Measurements from ENCODE around the gene PDZRN4. TPM values are rescaled to one million over a fixed set of nuclear protein-coding genes. Genes with fewer than 3 reads are reported as not detected.

Gene PDZRN4
- total and polyA plus RNA-seq, 2 of the 4 experiments (the other 2 are of a cell fraction) = not detected

DNA sequence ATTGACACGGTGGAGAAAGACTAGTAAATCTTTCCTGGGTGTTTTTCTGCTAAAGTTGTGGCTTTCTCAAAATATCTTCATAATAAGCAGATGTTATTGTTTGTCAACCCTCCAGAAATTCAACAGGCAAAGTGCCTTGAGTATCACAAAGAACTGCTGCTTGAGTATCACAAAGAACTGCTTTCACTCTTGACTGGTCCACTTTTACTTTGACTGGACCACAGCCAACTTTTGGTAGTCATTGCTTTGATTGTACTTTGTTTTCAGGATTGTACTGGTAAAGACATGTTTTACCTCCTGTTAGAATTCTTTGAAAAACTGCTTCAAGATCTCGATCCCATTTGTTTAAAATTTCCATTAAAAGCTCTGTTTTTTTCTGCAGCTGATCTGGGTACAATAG lies 62.6 kb downstream of the PDZRN4 start:
- Histone ChIP-seq H3K23ac (ENCODE audit: low read depth, low read length) (no peak overlapping the region), H3K14ac (replicated peaks; ENCODE audit: low read depth, low read length) (no peak overlapping the region), H2BK15ac (ENCODE audit: low read depth, low read length) (no peak overlapping the region), H2AFZ (replicated peaks; ENCODE audit: low read length, poor library complexity) (no peak overlapping the region), H3K4ac (ENCODE audit: low read depth, low read length) (no peak overlapping the region), H2BK120ac (ENCODE audit: low read depth, low read length) (no peak overlapping the region), H3K18ac (ENCODE audit: low read depth, low read length) (no peak overlapping the region), H3K9me1 (ENCODE audit: insufficient read depth, low read length) (no peaks in the 10 kb centered on the region), H3K36me3 (ENCODE audit: control insufficient read depth, insufficient read depth, low read length) (no peaks in the 10 kb centered on the region), H4K91ac (ENCODE audit: insufficient read depth, low read depth, low read length) (no peak overlapping the region), H3K27me3 (ENCODE audit: control insufficient read depth, insufficient read depth, low read length) (no peaks in the 10 kb centered on the region), H4K5ac (ENCODE audit: low read depth, low read length) (no peak overlapping the region), H4K8ac (ENCODE audit: low read depth in 2 of 2, low read length in 2 of 2) (no peak overlapping the region), H2BK20ac (ENCODE audit: low read depth, low read length) (no peak overlapping the region), H2BK5ac (ENCODE audit: low read depth, low read length, poor library complexity, severe bottlenecking) (no peak overlapping the region), H3K79me1 (ENCODE audit: low read depth in 1 of 2, low read length in 2 of 2) (no peaks in the 10 kb centered on the region), H3K4me1 (ENCODE audit: control insufficient read depth, insufficient read depth, low read length) (no peaks in the 10 kb centered on the region), H3K9me3 (ENCODE audit: control insufficient read depth, insufficient read depth, low read length) (no peaks in the 10 kb centered on the region), H3K4me3 (ENCODE audit: insufficient read depth, low read depth, low read length) (no peak overlapping the region), H3K9ac (ENCODE audit: low read depth, low read length) (no peak overlapping the region), H3K27ac (ENCODE audit: insufficient read depth, low read length) (no peak overlapping the region), H4K20me1 (ENCODE audit: insufficient read depth, low read length) (no peaks in the 10 kb centered on the region), H3K56ac (ENCODE audit: extremely low read depth, insufficient read depth, low read length) (no peak overlapping the region), H2AK9ac (replicated peaks; ENCODE audit: low read depth, low read length, poor library complexity) (no peak overlapping the region), H3K4me2 (ENCODE audit: low read depth, low read length) (no peak overlapping the region), H2AK5ac (ENCODE audit: low read depth, low read length) (no peak overlapping the region)
- no TSS peak for BruUV-seq (replicated peaks)
- WGBS, 2 experiments (ENCODE audit: extremely low coverage in 2 of 2, insufficient read length in 1 of 2) = no CpG with 5 or more reads among the region's 2 CpGs
- ATAC-seq (ENCODE audit: low read depth) (no peak), DNase-seq (no peak)
- POLR2A ChIA-PET (ENCODE audit: unreplicated experiment) = no interaction called here
- no peak for TF ChIP-seq RCOR1 (IDR thresholded peaks at IDR 0.05; ENCODE audit: insufficient replicate concordance, low read length)
- TF ChIP-seq RAD21 (IDR thresholded peaks at IDR 0.05; ENCODE audit: low read length) = no peak
- no peak for TF ChIP-seq FOS (IDR thresholded peaks at IDR 0.05; ENCODE audit: low read depth, low read length)
- no peak for TF ChIP-seq MXI1 (IDR thresholded peaks at IDR 0.05; ENCODE audit: borderline replicate concordance, low read depth, low read length)
- TF ChIP-seq CHD1 (IDR thresholded peaks at IDR 0.05; ENCODE audit: low read depth, low read length) = no peak
- TF ChIP-seq CEBPB (IDR thresholded peaks at IDR 0.05; ENCODE audit: low read depth, low read length) = no peak
- no peak for TF ChIP-seq POLR2A (IDR thresholded peaks at IDR 0.05; ENCODE audit: low read depth, low read length)
- no peak for TF ChIP-seq MAFK (IDR thresholded peaks at IDR 0.05; ENCODE audit: low read depth, low read length)
- TF ChIP-seq SMC3 (IDR thresholded peaks at IDR 0.05; ENCODE audit: low read depth, low read length) = no peak
- no peak for TF ChIP-seq NFE2L2 (IDR thresholded peaks at IDR 0.05; ENCODE audit: low read depth, low read length)
- TF ChIP-seq, protein P1, sequence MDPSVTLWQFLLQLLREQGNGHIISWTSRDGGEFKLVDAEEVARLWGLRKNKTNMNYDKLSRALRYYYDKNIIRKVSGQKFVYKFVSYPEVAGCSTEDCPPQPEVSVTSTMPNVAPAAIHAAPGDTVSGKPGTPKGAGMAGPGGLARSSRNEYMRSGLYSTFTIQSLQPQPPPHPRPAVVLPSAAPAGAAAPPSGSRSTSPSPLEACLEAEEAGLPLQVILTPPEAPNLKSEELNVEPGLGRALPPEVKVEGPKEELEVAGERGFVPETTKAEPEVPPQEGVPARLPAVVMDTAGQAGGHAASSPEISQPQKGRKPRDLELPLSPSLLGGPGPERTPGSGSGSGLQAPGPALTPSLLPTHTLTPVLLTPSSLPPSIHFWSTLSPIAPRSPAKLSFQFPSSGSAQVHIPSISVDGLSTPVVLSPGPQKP (IDR thresholded peaks at IDR 0.05; ENCODE audit: borderline replicate concordance, low read depth, low read length) = no peak
- TF ChIP-seq, protein P2, sequence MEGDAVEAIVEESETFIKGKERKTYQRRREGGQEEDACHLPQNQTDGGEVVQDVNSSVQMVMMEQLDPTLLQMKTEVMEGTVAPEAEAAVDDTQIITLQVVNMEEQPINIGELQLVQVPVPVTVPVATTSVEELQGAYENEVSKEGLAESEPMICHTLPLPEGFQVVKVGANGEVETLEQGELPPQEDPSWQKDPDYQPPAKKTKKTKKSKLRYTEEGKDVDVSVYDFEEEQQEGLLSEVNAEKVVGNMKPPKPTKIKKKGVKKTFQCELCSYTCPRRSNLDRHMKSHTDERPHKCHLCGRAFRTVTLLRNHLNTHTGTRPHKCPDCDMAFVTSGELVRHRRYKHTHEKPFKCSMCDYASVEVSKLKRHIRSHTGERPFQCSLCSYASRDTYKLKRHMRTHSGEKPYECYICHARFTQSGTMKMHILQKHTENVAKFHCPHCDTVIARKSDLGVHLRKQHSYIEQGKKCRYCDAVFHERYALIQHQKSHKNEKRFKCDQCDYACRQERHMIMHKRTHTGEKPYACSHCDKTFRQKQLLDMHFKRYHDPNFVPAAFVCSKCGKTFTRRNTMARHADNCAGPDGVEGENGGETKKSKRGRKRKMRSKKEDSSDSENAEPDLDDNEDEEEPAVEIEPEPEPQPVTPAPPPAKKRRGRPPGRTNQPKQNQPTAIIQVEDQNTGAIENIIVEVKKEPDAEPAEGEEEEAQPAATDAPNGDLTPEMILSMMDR (conservative IDR thresholded peaks at IDR 0.05; ENCODE audit: low read depth, low read length) = no peak
- no peak for TF ChIP-seq RFX5 (IDR thresholded peaks at IDR 0.05; ENCODE audit: low read depth, low read length)
- CTCF ChIA-PET = no interaction called here
- intact Hi-C loops (cut with micrococcal nuclease) (no loop called here), in situ Hi-C loops (cut with MboI; ENCODE audit: low sequenced_read_pairs) (no loop called here), dilution Hi-C loops (cut with HindIII; ENCODE audit: low sequenced_read_pairs, unreplicated experiment) (no loop called here)

Measured in IMR-90 (cell line).